Measurements from ENCODE around the gene MAPK1. TPM values are rescaled to one million over a fixed set of nuclear protein-coding genes. Genes with fewer than 3 reads are reported as not detected.

The MAPK1 gene
- total and polyA plus RNA-seq, 9 of the 15 experiments (the other 6 are each of a cell fraction or from before 2014, with no cell fraction given), result 46.3 to 575 (median 283) TPM

GRCh38 chr22:21779444-21779843 is 88.0 kb downstream of the MAPK1 start:
- Histone ChIP-seq H3K9me1 (ENCODE audit: control insufficient read depth, insufficient read depth, low read length) (peaks cover 5% of the 10 kb centered on the region), H3K36me3 (ENCODE audit: control insufficient read depth, insufficient read depth, low read length) (peaks cover 70% of the 10 kb centered on the region), H3K9me3 (replicated peaks; ENCODE audit: control insufficient read depth, insufficient read depth, low read depth, low read length) (no peaks in the 10 kb centered on the region), H3K27ac (ENCODE audit: extremely low read depth, low read depth, low read length) (no peak overlapping the region; the same call in 2 of the 3 replicates), H3K27me3 (ENCODE audit: control insufficient read depth in 2 of 2, insufficient read depth in 2 of 2, low read length in 2 of 2) (no peaks in the 10 kb centered on the region), H2AFZ (ENCODE audit: low read depth, low read length) (no peak overlapping the region), H3K4me3 (no peak overlapping the region), H3K4me1 (replicated peaks in 1 of 2; ENCODE audit: control insufficient read depth in 2 of 2, insufficient read depth in 2 of 2, low read length in 2 of 2) (peaks cover 0 to 12% of the 10 kb centered on the region in 2 experiments; a peak in 2 of 5 replicates), H4K20me1 (replicated peaks; ENCODE audit: control insufficient read depth, insufficient read depth, low read length) (peaks cover 5% of the 10 kb centered on the region), H3K9ac (ENCODE audit: insufficient read depth in 1 of 2, low read depth in 2 of 2, low read length in 2 of 2) (no peak overlapping the region), H3K79me2 (ENCODE audit: control insufficient read depth, insufficient read depth, low read length) (0 out of 3 replicates have a peak, but pooled peaks cover 2% of the 10 kb centered on the region), H3K4me2 (ENCODE audit: insufficient read depth, low read length) (no peak overlapping the region)
- CTCF ChIA-PET (ENCODE audit: low intra/inter-chr PET ratio), result interaction anchor here (1.6 to 1.8 kb wide), 2 partner anchors 67 to 159 kb away, joined by 4 to 10 read pairs; no protein-coding TSS in a partner anchor
- intact Hi-C loops (cut with micrococcal nuclease) (loop anchor here (5.0 kb wide), 2 partner anchors 67 to 88 kb away; partner anchors contain the start of gene MAPK1), in situ Hi-C loops (cut with MboI) (no loop called here)
- DNase-seq (ENCODE audit: extremely low read depth in 1 of 4, low spot score in 3 of 4) (peak in 2 of 4 experiments; percentile 21 to 56), ATAC-seq (no peak), FAIRE-seq (no peak)
- POLR2A ChIA-PET, result interaction anchor here (0.9 to 4.7 kb wide), 17 partner anchors 10 to 174 kb away, joined by 3 to 63 read pairs (median 5); partner anchors contain the start of gene YPEL1
- BruUV-seq (replicated peaks), result TSS peak; percentile 22
- 87% methylated on average over 2 of the region's 2 CpGs for WGBS (ENCODE audit: insufficient coverage, low coverage, missing lambda C conversion rate)
- TF ChIP-seq TBL1XR1 (IDR thresholded peaks at IDR 0.05; ENCODE audit: low read length in 2 of 2) (peak in 1 of 2 experiments; percentile 32; a peak in 2 of 4 replicates), IRF1 (CRISPR knock-in tag; IDR thresholded peaks at IDR 0.05; ENCODE audit: borderline replicate concordance) (no peak), ZC3H11A (IDR thresholded peaks at IDR 0.05; ENCODE audit: low read depth, low read length) (0 out of 2 replicates have a peak, but pooled peaks have one; percentile 53), VEZF1 (CRISPR knock-in tag; IDR thresholded peaks at IDR 0.05) (peak; percentile 26; the same call in 1 of the 2 replicates), E2F6 (IDR thresholded peaks at IDR 0.05; ENCODE audit: borderline replicate concordance in 1 of 2, extremely low read depth in 1 of 2, insufficient read depth in 1 of 2, insufficient read length in 1 of 2, low read depth in 1 of 2, low read length in 1 of 2, poor library complexity in 1 of 2, severe bottlenecking in 1 of 2) (no peak), PRPF4 (IDR thresholded peaks at IDR 0.05; ENCODE audit: insufficient read depth, low read depth, low read length, poor library complexity, severe bottlenecking) (peak; percentile 31), EP300 (IDR thresholded peaks at IDR 0.05; ENCODE audit: low read length) (0 out of 2 replicates have a peak, but pooled peaks have one; percentile 19), PCBP1 (IDR thresholded peaks at IDR 0.05; ENCODE audit: low read depth, low read length, poor library complexity, severe bottlenecking) (peak; percentile 20), CHD2 (IDR thresholded peaks at IDR 0.05; ENCODE audit: low read depth, low read length) (no peak), TCF15 (CRISPR knock-in tag; IDR thresholded peaks at IDR 0.05) (no peak), NCOR1 (IDR thresholded peaks at IDR 0.05) (no peak), TEAD2 (tag; IDR thresholded peaks at IDR 0.05) (peak; percentile 48; the same call in 1 of the 2 replicates), E2F1 (CRISPR knock-in tag; IDR thresholded peaks at IDR 0.05) (peak; percentile 3; the same call in 1 of the 2 replicates), ZNF384 (IDR thresholded peaks at IDR 0.05; ENCODE audit: low read depth, low read length) (peak; percentile 29; the same call in 1 of the 2 replicates)
